GM13977 (cell line): ENCODE measurements around the gene BZW1.

Experiments used
- DNase-seq: peaks from one replicate; pipeline ENCODE4 v3.0.0; 2012; ENCODE audit warnings: low spot score
- CTCF ChIP-seq: IDR thresholded peaks from 2 replicates; pipeline ENCODE4 v1.5.1; 2012; ENCODE audit warnings: mild to moderate bottlenecking, control low read depth; ENCODE audit not compliant: insufficient read depth; ENCODE audit errors: extremely low read depth, missing control alignments
- in situ Hi-C: fragments of 300-500 bp; cut with MboI; formaldehyde crosslinking; loops from one replicate; pipeline ENCODE4 v1.12.0; 2022; ENCODE audit warnings: low sequenced_read_pairs, low pct_unique_long_range_greater_than_20kb, mixed read lengths, inconsistent platforms; ENCODE audit not compliant: unreplicated experiment

BZW1 gene

GRCh38 chr2:200828104-200828503, 16.4 kb downstream of the BZW1 start:
- in situ Hi-C loops, result no loop called here
- no peak for TF ChIP-seq CTCF
- DNase-seq, result no peak

GRCh38 chr2:200828572-200829257, 17.0 kb downstream of the BZW1 start:
- DNase-seq, result no peak
- no peak for TF ChIP-seq CTCF
- in situ Hi-C loops, result no loop called here

GRCh38 chr2:200829258-200829655, 17.5 kb downstream of the BZW1 start:
- no peak for TF ChIP-seq CTCF
- in situ Hi-C loops, result no loop called here
- no peak for DNase-seq

- DNase-seq, result no peak
- in situ Hi-C loops, result no loop called here
- TF ChIP-seq CTCF, result no peak
Observed at GRCh38 chr2:200834701-200835100, 23.0 kb downstream of the BZW1 start.

GRCh38 chr2:200839513-200839912, 27.8 kb downstream of the BZW1 start:
- no peak for TF ChIP-seq CTCF
- in situ Hi-C loops, result no loop called here
- DNase-seq, result no peak

- DNase-seq, result no peak
- in situ Hi-C loops, result no loop called here
- no peak for TF ChIP-seq CTCF
Observed at GRCh38 chr2:200843993-200844948, 32.6 kb downstream of the BZW1 start.
